HEK293 (cell line): ENCODE measurements around the gene SAMD14.
A peak's percentile ranks its signal among the peaks of the same experiment; 100 is the strongest.

ENCODE experiments used
- CTCF ChIA-PET: fragments of 350-600 bp; formaldehyde crosslinking; extraction: SDS; loops from one replicate; lab custom pipeline; 2021; ENCODE audit warnings: antibody characterized with exemption; lab: Yijun Ruan, JAX
- POLR2A ChIA-PET: fragments of 300-600 bp; formaldehyde crosslinking; extraction: SDS; loops from one replicate; lab custom pipeline; 2020; ENCODE audit warnings: antibody characterized with exemption, inconsistent platforms; lab: Yijun Ruan, JAX
- H3K27ac ChIP-seq: fragments of 200-500 bp; sonication (Bioruptor generic); 2 replicates; pipeline ENCODE4 v1.5.1; 2014; ENCODE audit warnings: low read depth, low read length, control low read depth, inconsistent platforms; ENCODE audit errors: extremely low read depth
- H3K36me3 ChIP-seq, 2 experiments: fragments of 200-500 bp in 1 of 2; sonication (Bioruptor generic) in 1 of 2; 1 replicate in 1 of 2; 2 replicates in 1 of 2; pipeline ENCODE4 v1.5.1; 2014 to 2017; ENCODE audit warnings: inconsistent platforms in 2 of 2, low read length in 2 of 2; ENCODE audit not compliant: control insufficient read depth in 2 of 2, insufficient read depth in 1 of 2
- H3K4me1 ChIP-seq: fragments of 200-500 bp; sonication (Bioruptor generic); 2 replicates; pipeline ENCODE4 v1.5.1; 2014; ENCODE audit warnings: mild to moderate bottlenecking, low read length, inconsistent platforms; ENCODE audit not compliant: control insufficient read depth, insufficient read depth
- H3K4me3 ChIP-seq: 2 replicates; pipeline ENCODE4 v1.5.1; 2011; ENCODE audit warnings: low read depth, mild to moderate bottlenecking, control low read depth, low read length, moderate library complexity
- H3K9me3 ChIP-seq: fragments of 200-500 bp; sonication (Bioruptor generic); 2 replicates; pipeline ENCODE4 v1.5.1; 2014; ENCODE audit warnings: low read depth, low read length, inconsistent platforms; ENCODE audit not compliant: control insufficient read depth, insufficient read depth
- BCL11B ChIP-seq: fragments of 450-650 bp; formaldehyde crosslinking; IDR thresholded peaks from 2 replicates; pipeline ENCODE4 v1.5.1; 2016; ENCODE audit warnings: low read depth, missing biosample characterization, missing genetic modification characterization
- GLIS1 ChIP-seq: fragments of 450-650 bp; formaldehyde crosslinking; IDR thresholded peaks from 2 replicates; pipeline ENCODE4 v1.5.1; 2016; ENCODE audit warnings: missing biosample characterization, missing genetic modification characterization
- HOXA7 ChIP-seq: sonication (generic); formaldehyde crosslinking; IDR thresholded peaks from 2 replicates; pipeline ENCODE4 v1.8.1; 2022; ENCODE audit warnings: missing genetic modification reagents, borderline replicate concordance
- IKZF3 ChIP-seq: fragments of 450-650 bp; IDR thresholded peaks from 2 replicates; pipeline ENCODE4 v1.5.0; 2018; ENCODE audit warnings: missing biosample characterization, mild to moderate bottlenecking, missing genetic modification characterization, moderate library complexity
- KLF1 ChIP-seq: fragments of 450-650 bp; formaldehyde crosslinking; IDR thresholded peaks from 2 replicates; pipeline ENCODE4 v1.5.1; 2016; ENCODE audit warnings: missing biosample characterization, missing genetic modification characterization
- KLF10 ChIP-seq: fragments of 450-650 bp; IDR thresholded peaks from 2 replicates; pipeline ENCODE4 v1.5.1; 2018; ENCODE audit warnings: missing biosample characterization, mild to moderate bottlenecking, missing genetic modification characterization
- KLF9 ChIP-seq: fragments of 450-650 bp; formaldehyde crosslinking; IDR thresholded peaks from 2 replicates; pipeline ENCODE4 v1.5.1; 2016; ENCODE audit warnings: missing biosample characterization, missing genetic modification characterization, low read depth
- SETDB1 ChIP-seq: IDR thresholded peaks from one replicate; pipeline ENCODE4 v1.6.1; 2017; ENCODE audit warnings: mild to moderate bottlenecking, low read length, moderate library complexity, mixed read lengths; ENCODE audit not compliant: insufficient read length
- SP3 ChIP-seq: fragments of 450-650 bp; formaldehyde crosslinking; IDR thresholded peaks from 2 replicates; pipeline ENCODE4 v1.5.1; 2016; ENCODE audit warnings: missing biosample characterization, missing genetic modification characterization
- ZBTB17 ChIP-seq: fragments of 450-650 bp; formaldehyde crosslinking; IDR thresholded peaks from 2 replicates; pipeline ENCODE4 v1.5.1; 2016; ENCODE audit warnings: missing biosample characterization, missing genetic modification characterization
- ZFHX2 ChIP-seq: fragments of 450-650 bp; formaldehyde crosslinking; conservative IDR thresholded peaks from 2 replicates; pipeline ENCODE4 v1.5.1; 2016; ENCODE audit warnings: missing biosample characterization, missing genetic modification characterization
- ZFP37 ChIP-seq: fragments of 450-650 bp; formaldehyde crosslinking; IDR thresholded peaks from 2 replicates; pipeline ENCODE4 v1.5.1; 2016; ENCODE audit warnings: missing biosample characterization, missing genetic modification characterization
- ZFP69B ChIP-seq: fragments of 450-650 bp; formaldehyde crosslinking; IDR thresholded peaks from 2 replicates; pipeline ENCODE4 v1.5.1; 2016; ENCODE audit warnings: missing biosample characterization, missing genetic modification characterization
- ZNF146 ChIP-seq: fragments of 450-650 bp; formaldehyde crosslinking; IDR thresholded peaks from 2 replicates; pipeline ENCODE4 v1.5.1; 2016; ENCODE audit warnings: missing biosample characterization, missing genetic modification characterization
- ZNF157 ChIP-seq: fragments of 450-650 bp; formaldehyde crosslinking; IDR thresholded peaks from 2 replicates; pipeline ENCODE4 v1.5.1; 2016; ENCODE audit warnings: missing biosample characterization, missing genetic modification characterization
- ZNF24 ChIP-seq: fragments of 450-650 bp; formaldehyde crosslinking; IDR thresholded peaks from 2 replicates; pipeline ENCODE4 v1.5.1; 2016; ENCODE audit warnings: missing biosample characterization, missing genetic modification characterization
- ZNF350 ChIP-seq: fragments of 450-650 bp; formaldehyde crosslinking; IDR thresholded peaks from 2 replicates; pipeline ENCODE4 v1.5.0; 2017; ENCODE audit warnings: missing biosample characterization, mild to moderate bottlenecking, missing genetic modification characterization
- ZNF37A ChIP-seq: fragments of 450-650 bp; IDR thresholded peaks from 2 replicates; pipeline ENCODE4 v1.5.1; 2018; ENCODE audit warnings: missing biosample characterization, missing genetic modification characterization
- ZNF426 ChIP-seq: fragments of 450-650 bp; formaldehyde crosslinking; IDR thresholded peaks from 2 replicates; pipeline ENCODE4 v1.5.1; 2017; ENCODE audit warnings: missing biosample characterization, missing genetic modification characterization, mild to moderate bottlenecking, inconsistent platforms, moderate library complexity
- ZNF501 ChIP-seq: fragments of 450-650 bp; formaldehyde crosslinking; IDR thresholded peaks from 2 replicates; pipeline ENCODE4 v1.5.1; 2016; ENCODE audit warnings: missing biosample characterization, missing genetic modification characterization
- ZNF561 ChIP-seq: fragments of 450-650 bp; IDR thresholded peaks from 2 replicates; pipeline ENCODE4 v1.5.1; 2018; ENCODE audit warnings: missing biosample characterization, missing genetic modification characterization, borderline replicate concordance
- ZNF658 ChIP-seq: fragments of 450-650 bp; formaldehyde crosslinking; IDR thresholded peaks from 2 replicates; pipeline ENCODE4; 2016; ENCODE audit warnings: missing biosample characterization, missing genetic modification characterization
- ZNF664 ChIP-seq: fragments of 450-650 bp; formaldehyde crosslinking; IDR thresholded peaks from 2 replicates; pipeline ENCODE4 v1.5.1; 2016; ENCODE audit warnings: missing biosample characterization, missing genetic modification characterization
- ZNF670 ChIP-seq: fragments of 450-650 bp; formaldehyde crosslinking; IDR thresholded peaks from 2 replicates; pipeline ENCODE4 v1.5.1; 2016; ENCODE audit warnings: missing biosample characterization, missing genetic modification characterization, low read depth
- TF ChIP-seq, protein P1 (sequence below): fragments of 450-650 bp; formaldehyde crosslinking; IDR thresholded peaks from 2 replicates; pipeline ENCODE4 v1.5.1; 2016; ENCODE audit warnings: missing biosample characterization, missing genetic modification characterization
- TF ChIP-seq, protein P2 (sequence below): fragments of 450-650 bp; formaldehyde crosslinking; IDR thresholded peaks from 2 replicates; pipeline ENCODE4 v1.5.1; 2016; ENCODE audit warnings: missing biosample characterization, missing genetic modification characterization

Gene SAMD14

DNA sequence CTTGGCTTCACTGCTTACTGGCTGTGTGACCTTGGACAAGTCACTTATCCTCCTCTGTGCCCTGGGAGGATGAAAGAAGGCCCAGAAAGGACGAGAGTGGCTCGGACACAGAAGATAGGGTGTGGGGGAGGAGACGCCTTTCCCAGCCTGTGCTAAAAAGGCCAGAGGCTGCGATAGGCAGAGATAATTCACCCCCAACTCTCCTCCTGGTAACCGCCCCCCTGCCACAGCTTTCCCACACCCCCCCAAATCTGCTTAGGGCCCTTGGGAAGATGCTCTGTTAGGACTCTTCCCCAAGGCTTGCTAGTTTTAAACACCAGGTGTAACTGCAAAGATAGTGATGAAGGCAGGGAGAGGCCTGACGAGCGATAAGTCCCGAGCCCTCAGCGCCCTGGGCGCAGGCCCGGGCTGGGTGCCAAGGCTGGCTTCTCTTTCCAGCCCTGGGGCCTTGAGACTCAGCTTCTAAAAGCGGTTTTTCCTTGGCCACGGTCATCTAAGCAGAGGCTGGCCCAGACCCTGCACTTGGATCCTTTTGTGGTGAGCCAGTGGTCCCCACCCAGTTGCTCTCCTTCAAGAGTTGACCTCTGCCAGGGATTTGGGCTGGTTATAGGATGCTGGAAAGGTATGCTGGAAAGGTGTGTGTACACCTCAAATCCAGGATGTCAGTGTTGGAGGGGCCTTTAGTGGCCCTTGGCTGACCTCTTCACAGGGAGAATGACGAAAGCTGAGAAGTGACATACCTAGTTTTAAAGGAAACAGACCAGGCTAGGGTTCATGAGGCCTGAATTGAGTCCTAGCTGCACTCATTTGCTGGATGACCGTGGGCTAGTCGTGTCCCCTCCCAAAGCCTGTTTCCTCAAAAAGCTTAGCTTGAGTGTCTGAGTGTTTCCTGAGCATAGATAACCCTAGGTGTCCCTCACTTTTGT is 24.0 kb upstream of the SAMD14 start:
- ChIA-PET CTCF (interaction anchor here (0.6 to 6.7 kb wide), 8 partner anchors 24 to 589 kb away, joined by 3 to 41 read pairs (median 4); partner anchors contain the start of gene PDK2), POLR2A (no interaction called here)
- H3K4me1 ChIP-seq: peaks cover 3% of the 10 kb centered on the region; the same call in 1 of the 2 replicates

DNA sequence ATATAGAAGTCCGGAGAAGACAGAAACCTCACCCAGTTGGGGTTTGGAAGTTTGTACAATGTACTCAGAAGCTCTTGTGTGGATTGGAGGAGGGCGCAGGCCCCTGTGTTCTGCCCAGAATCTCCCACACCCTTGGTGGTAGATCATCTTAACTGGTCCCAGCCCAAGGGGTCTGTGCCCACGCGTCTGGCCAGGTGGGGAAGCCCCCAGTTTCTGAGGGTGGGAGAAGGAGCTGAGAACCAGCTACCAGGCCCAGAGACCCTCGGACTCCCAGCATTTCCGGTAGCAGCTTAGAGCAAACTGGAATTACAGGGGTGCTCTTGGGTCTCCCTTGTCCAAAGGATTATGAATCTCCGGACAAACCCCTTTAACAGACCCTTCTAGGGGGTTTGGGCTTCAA is 22.8 kb upstream of the SAMD14 start:
- Histone ChIP-seq H3K27ac (peak overlapping the region; percentile 51; the same call in 1 of the 2 replicates), H3K4me1 (peaks cover 10% of the 10 kb centered on the region; the same call in 1 of the 2 replicates), H3K4me3 (no peak overlapping the region), H3K36me3 (peaks cover 0 to 5% of the 10 kb centered on the region in 2 experiments; a peak in 1 of 3 replicates), H3K9me3 (no peaks in the 10 kb centered on the region)
- ChIA-PET CTCF (interaction anchor here (0.7 to 7.4 kb wide), 19 partner anchors 9 to 320 kb away, joined by 3 to 105 read pairs (median 5); partner anchors contain the start of genes COL1A1 and PDK2), POLR2A (interaction anchor here (1.3 to 3.0 kb wide), 8 partner anchors 9 to 58 kb away, joined by 8 to 30 read pairs (median 10); partner anchors contain the start of genes PDK2 and SGCA)
- TF ChIP-seq ZNF24 (tag by site-specific recombination) (no peak), ZFP37 (tag by site-specific recombination) (no peak), ZNF658 (tag by site-specific recombination) (no peak), GLIS1 (tag by site-specific recombination) (no peak), ZNF146 (tag by site-specific recombination) (no peak), HOXA7 (CRISPR knock-in tag) (no peak), ZNF37A (tag by site-specific recombination) (no peak), ZNF157 (tag by site-specific recombination) (no peak), SETDB1 (no peak), SP3 (no peak)
- TF ChIP-seq, protein P1, sequence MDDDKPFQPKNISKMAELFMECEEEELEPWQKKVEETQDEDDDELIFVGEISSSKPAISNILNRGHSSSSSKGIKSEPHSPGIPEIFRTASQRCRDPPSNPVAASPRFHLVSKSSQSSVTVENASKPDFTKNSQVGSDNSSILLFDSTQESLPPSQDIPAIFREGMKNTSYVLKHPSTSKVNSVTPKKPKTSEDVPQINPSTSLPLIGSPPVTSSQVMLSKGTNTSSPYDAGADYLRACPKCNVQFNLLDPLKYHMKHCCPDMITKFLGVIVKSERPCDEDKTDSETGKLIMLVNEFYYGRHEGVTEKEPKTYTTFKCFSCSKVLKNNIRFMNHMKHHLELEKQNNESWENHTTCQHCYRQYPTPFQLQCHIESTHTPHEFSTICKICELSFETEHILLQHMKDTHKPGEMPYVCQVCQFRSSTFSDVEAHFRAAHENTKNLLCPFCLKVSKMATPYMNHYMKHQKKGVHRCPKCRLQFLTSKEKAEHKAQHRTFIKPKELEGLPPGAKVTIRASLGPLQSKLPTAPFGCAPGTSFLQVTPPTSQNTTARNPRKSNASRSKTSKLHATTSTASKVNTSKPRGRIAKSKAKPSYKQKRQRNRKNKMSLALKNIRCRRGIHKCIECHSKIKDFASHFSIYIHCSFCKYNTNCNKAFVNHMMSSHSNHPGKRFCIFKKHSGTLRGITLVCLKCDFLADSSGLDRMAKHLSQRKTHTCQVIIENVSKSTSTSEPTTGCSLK (tag by site-specific recombination): no peak
- TF ChIP-seq, protein P2, sequence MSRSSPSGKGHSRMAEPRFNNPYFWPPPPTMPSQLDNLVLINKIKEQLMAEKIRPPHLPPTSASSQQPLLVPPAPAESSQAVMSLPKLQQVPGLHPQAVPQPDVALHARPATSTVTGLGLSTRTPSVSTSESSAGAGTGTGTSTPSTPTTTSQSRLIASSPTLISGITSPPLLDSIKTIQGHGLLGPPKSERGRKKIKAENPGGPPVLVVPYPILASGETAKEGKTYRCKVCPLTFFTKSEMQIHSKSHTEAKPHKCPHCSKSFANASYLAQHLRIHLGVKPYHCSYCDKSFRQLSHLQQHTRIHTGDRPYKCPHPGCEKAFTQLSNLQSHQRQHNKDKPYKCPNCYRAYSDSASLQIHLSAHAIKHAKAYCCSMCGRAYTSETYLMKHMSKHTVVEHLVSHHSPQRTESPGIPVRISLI: no peak

More for the DNA sequence above, 24.0 kb upstream of the SAMD14 start:
- no peaks in the 10 kb centered on the region for H3K9me3 ChIP-seq
- TF ChIP-seq ZBTB17: 0 out of 2 replicates have a peak, but pooled peaks have one; percentile 17
- TF ChIP-seq ZNF664: no peak
- H3K36me3 ChIP-seq: no peaks in the 10 kb centered on the region
- H3K27ac ChIP-seq: no peak overlapping the region
- no peak overlapping the region for H3K4me3 ChIP-seq

DNA sequence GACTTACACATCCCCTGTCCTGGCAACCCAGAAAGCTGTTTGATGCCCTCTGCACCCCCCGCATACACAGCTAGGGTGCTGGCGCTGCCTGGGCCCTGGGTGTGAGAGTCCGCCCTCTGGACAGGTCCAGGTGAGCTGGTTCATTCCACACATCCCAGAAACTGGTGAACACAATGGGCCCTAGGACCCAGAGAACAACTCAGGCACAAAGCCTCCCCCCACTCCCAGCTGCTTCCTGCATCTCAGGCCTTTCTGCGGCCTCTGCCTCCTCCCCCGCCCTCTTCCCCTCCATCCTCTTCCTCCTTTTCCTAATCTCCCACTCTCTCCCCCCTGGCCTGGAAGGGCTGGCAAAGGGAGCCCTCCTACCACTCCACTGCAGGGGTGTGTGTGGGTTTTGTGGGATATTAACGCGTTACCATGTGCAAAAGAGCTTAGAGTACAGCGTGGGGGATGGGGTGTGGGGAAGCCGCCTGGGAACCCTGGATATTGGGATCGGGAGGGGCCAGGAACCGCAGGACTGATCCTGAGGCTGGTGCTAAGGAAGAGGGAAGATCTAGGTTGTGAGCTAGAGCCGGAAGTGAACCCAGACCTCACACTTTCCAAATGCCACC is 22.1 kb upstream of the SAMD14 start:
- H3K4me3 ChIP-seq: peak overlapping the region; percentile 77
- peak overlapping the region; percentile 51 for H3K27ac ChIP-seq
- ChIA-PET POLR2A (interaction anchor here (0.5 to 3.0 kb wide), 19 partner anchors 9 to 586 kb away, joined by 3 to 30 read pairs (median 3); partner anchors contain the start of genes FAM117A, ITGA3, PDK2 and SAMD14), CTCF (interaction anchor here (0.6 to 7.4 kb wide), 27 partner anchors 9 to 579 kb away, joined by 3 to 105 read pairs (median 5); partner anchors contain the start of gene PDK2)
- no peaks in the 10 kb centered on the region for H3K9me3 ChIP-seq
- H3K4me1 ChIP-seq: peaks cover 15% of the 10 kb centered on the region
- peaks cover 0 to 7% of the 10 kb centered on the region in 2 experiments; a peak in 1 of 3 replicates for H3K36me3 ChIP-seq
- TF ChIP-seq ZNF350 (tag by site-specific recombination): no peak
- TF ChIP-seq ZNF561: peak; percentile 43; the same call in 1 of the 2 replicates
- no peak for TF ChIP-seq ZNF426
- peak; percentile 89 for TF ChIP-seq BCL11B (tag by site-specific recombination)
- peak; percentile 92 for TF ChIP-seq ZNF501
- no peak for TF ChIP-seq ZNF670
- TF ChIP-seq IKZF3 (tag by site-specific recombination): peak; percentile 98
- peak; percentile 49; the same call in 1 of the 2 replicates for TF ChIP-seq KLF10 (tag by site-specific recombination)
- TF ChIP-seq ZFP69B (tag by site-specific recombination): peak; percentile 88
- peak; percentile 99 for TF ChIP-seq ZFHX2 (tag by site-specific recombination)
- peak; percentile 62; the same call in 1 of the 2 replicates for TF ChIP-seq KLF1 (tag by site-specific recombination)
- peak; percentile 75 for TF ChIP-seq KLF9
